AG04450 (cell line): ENCODE measurements around the gene OBSL1. TPM values are rescaled to one million over a fixed set of nuclear protein-coding genes. Genes with fewer than 3 reads are reported as not detected.

ENCODE experiments used
- CTCF ChIA-PET: fragments of 300-600, 350-600 bp; formaldehyde crosslinking; extraction: SDS; loops from one replicate; lab custom pipeline; 2022; ENCODE audit warnings: antibody characterized with exemption, inconsistent platforms; lab: Charles Lee
- POLR2A ChIA-PET: fragments of 350-600 bp; formaldehyde crosslinking; extraction: SDS; loops from one replicate; lab custom pipeline; 2021; ENCODE audit warnings: antibody characterized with exemption, inconsistent platforms; lab: Yijun Ruan, JAX
- DNase-seq: peaks from one replicate; pipeline ENCODE4 v3.0.0-alpha.2; 2011; ENCODE audit warnings: low read depth, low spot score
- H3K27ac ChIP-seq: one replicate; pipeline ENCODE4 v1.5.1; 2012; ENCODE audit warnings: low read depth, low read length, control low read depth
- H3K27me3 ChIP-seq: one replicate; pipeline ENCODE4 v1.6.0; 2012; ENCODE audit warnings: low read length; ENCODE audit not compliant: control insufficient read depth, insufficient read depth
- H3K4me3 ChIP-seq: 2 replicates; pipeline ENCODE4 v1.5.1; 2011; ENCODE audit warnings: mild to moderate bottlenecking, low read depth, low read length, control low read depth
- H3K9me3 ChIP-seq: 2 replicates; pipeline ENCODE4 v1.5.1; 2012; ENCODE audit warnings: low read length; ENCODE audit not compliant: control insufficient read depth, insufficient read depth
- polyA plus RNA-seq: library from polyadenylated mRNA; depleted of rRNA; stranded (reverse); fragments of >200 nt; gene quantifications from 2 replicates; pipeline ENCODE4 v1.2.3, GENCODE V29; 2011
- TF ChIP-seq, protein P1 (sequence below): IDR thresholded peaks from 2 replicates; pipeline ENCODE4 v1.5.1; 2011; ENCODE audit warnings: low read depth, low read length, control low read depth, inconsistent platforms

The OBSL1 gene
- polyA plus RNA-seq, 1 experiment, result 35.5 TPM

DNA sequence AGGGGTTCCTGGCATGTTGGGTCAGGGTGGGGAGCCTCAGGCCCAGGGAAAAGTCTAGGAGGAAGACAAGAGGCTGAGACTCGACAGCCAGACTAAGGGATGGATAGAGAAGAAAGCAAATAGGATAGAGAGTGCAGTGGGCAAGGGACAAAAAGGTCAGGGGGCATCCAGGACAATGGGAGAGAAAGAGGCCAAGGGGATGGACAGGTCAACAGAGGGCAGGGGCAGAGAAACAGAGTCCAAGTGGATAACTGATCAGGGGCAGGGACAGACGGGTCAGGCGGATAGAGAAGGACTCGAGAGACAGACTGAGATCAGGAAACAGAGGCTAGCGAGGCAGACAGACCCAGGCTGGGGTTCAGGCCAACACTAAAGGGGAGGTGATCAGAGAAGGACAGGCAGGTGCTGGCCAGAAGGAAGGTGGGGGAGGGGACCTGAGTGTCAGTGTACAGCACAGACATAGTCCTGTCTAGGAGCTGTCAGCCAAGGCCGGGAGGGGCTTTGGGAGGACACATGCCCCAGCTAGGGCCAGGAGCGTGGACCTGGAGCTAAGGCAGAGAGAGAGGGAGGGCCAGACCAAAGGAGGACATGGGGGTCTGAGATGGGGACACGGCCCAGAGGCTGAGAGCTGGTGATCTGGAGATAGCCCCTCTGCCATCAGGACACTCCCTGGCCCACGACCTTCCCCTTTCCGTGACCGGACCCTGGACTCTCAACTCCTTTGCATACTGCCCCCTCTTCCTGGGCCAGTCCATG is 44.8 kb downstream of the OBSL1 start:
- Histone ChIP-seq H3K9me3 (no peaks in the 10 kb centered on the region), H3K4me3 (no peak overlapping the region), H3K27ac (no peak overlapping the region), H3K27me3 (peaks cover 34% of the 10 kb centered on the region)
- TF ChIP-seq, protein P1, sequence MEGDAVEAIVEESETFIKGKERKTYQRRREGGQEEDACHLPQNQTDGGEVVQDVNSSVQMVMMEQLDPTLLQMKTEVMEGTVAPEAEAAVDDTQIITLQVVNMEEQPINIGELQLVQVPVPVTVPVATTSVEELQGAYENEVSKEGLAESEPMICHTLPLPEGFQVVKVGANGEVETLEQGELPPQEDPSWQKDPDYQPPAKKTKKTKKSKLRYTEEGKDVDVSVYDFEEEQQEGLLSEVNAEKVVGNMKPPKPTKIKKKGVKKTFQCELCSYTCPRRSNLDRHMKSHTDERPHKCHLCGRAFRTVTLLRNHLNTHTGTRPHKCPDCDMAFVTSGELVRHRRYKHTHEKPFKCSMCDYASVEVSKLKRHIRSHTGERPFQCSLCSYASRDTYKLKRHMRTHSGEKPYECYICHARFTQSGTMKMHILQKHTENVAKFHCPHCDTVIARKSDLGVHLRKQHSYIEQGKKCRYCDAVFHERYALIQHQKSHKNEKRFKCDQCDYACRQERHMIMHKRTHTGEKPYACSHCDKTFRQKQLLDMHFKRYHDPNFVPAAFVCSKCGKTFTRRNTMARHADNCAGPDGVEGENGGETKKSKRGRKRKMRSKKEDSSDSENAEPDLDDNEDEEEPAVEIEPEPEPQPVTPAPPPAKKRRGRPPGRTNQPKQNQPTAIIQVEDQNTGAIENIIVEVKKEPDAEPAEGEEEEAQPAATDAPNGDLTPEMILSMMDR, result no peak
- no peak for DNase-seq
- ChIA-PET POLR2A (no interaction called here), CTCF (interaction anchor here (0.5 to 9.9 kb wide), 6 partner anchors 18 to 123 kb away, joined by 3 to 270 read pairs (median 66); a partner anchor contains a TSS)

DNA sequence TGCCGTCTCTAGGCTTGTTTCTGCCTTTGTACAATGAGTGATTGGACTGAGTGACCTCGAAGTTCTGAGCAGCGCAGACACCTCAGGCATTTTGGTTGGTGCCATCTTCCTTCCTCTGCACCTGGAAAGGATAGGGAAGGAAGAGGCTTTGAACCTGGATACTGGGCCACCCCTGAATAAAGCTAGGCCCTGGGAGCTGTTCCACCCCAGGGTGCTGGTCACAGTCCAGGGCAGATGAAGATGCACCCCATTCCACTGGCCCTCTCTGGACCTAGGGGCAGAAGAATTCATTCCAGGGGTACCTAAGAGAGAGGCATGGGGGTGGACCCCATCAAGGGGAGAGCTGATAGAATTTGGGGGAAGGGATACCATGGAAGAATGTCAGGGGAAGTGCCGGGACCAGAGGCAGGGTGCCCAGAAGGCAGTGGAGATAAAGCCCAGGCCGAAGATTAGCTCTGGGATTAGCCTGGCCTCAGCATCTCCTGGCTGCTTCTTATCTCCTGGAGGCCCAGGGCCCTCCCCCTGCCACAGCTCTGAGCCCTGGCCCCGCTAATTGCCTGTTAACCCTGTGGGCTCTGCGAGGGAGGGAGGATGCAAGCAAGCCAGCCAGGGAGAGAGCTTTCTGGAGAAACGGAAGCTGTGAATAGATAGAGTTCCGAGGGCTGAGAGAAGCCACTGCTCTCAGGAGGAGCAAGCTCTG is 45.7 kb downstream of the OBSL1 start:
- TF ChIP-seq, protein P1, result no peak
- CTCF ChIA-PET, result interaction anchor here (1.6 to 9.9 kb wide), 5 partner anchors 15 to 123 kb away, joined by 4 to 270 read pairs (median 97); a partner anchor contains a TSS
- H3K4me3 ChIP-seq, result no peak overlapping the region
- DNase-seq, result no peak
- peaks cover 34% of the 10 kb centered on the region for H3K27me3 ChIP-seq
- H3K27ac ChIP-seq, result no peak overlapping the region
- POLR2A ChIA-PET, result interaction anchor here (0.5 kb wide), 1 partner anchor 110 kb away, joined by 3 read pairs; no protein-coding TSS in a partner anchor
- no peaks in the 10 kb centered on the region for H3K9me3 ChIP-seq

DNA sequence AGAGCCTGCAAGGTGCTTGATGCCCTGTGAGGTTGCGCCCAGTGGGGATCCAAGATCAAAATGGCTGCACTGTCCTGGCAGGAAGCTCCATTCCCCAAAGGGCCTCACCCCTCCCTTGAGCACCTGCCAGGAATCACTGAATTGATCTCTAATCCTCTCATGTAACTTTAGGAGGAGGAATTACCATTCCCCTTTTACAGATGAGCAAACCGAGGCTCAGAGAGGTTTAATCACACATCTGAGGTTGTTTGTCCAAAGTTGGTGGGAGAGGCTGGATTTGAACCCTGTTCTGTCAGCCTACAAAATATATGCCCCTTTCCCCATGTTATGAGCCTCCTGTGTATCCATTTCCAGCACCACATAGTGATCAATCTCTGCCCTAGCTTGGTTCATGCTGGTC is 46.5 kb downstream of the OBSL1 start:
- Histone ChIP-seq H3K27ac (no peak overlapping the region), H3K9me3 (no peaks in the 10 kb centered on the region), H3K4me3 (no peak overlapping the region), H3K27me3 (peaks cover 30% of the 10 kb centered on the region)
- no peak for DNase-seq
- POLR2A ChIA-PET, result no interaction called here
- CTCF ChIA-PET, result interaction anchor here (1.6 to 9.9 kb wide), 5 partner anchors 16 to 122 kb away, joined by 4 to 270 read pairs (median 97); a partner anchor contains a TSS
- TF ChIP-seq, protein P1, result no peak

DNA sequence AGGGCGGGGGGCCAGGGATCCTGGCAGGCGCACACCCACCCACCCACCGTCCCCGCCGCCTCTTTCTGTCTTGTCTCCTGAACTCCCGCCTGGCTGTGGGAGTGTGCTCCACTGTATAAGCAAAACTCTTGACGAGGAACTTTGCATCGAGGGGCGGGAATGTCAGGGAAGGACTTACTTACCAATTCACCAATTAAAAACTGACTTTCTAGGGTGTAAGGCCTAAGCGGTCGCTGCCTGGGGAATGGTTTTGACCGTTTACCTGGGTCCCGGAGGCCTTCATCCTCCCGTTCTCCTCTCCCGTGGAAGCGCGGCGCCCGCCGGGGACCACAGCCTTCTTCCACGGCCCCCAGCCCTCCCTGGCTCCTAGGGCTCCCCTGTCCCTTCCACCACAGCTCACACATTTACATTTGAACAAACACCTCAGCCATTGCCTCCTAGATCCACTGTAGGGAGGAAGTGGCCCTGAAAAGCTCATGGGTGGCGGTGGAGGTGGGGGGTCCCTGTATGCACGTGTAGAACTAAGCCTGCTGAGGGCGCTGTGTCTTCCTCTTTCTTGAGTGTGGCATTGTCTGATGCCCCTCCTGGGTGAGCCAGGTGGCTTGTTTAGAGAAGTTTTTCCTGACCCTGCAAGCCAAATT is 48.2 kb downstream of the OBSL1 start:
- H3K27me3 ChIP-seq, result peaks cover 24% of the 10 kb centered on the region
- POLR2A ChIA-PET, result interaction anchor here (0.6 to 1.0 kb wide), 2 partner anchors 13 to 25 kb away, joined by 3 to 6 read pairs; partner anchors contain the start of gene GMPPA
- H3K4me3 ChIP-seq, result no peak overlapping the region
- CTCF ChIA-PET, result interaction anchor here (0.9 to 9.9 kb wide), 7 partner anchors 15 to 120 kb away, joined by 4 to 270 read pairs (median 35); partner anchors contain the start of gene GMPPA
- TF ChIP-seq, protein P1, result no peak
- DNase-seq, result no peak
- H3K27ac ChIP-seq, result no peak overlapping the region
- H3K9me3 ChIP-seq, result no peaks in the 10 kb centered on the region
